GM21447 (cell line): ENCODE data around the gene SMIM15.
"Not testable (repeated sequence)": the region's sequence is repeated elsewhere in the genome, so short reads cannot be mapped to it uniquely, and the experiment has no call there.

Experiments used
- ATAC-seq: cut with Tn5 transposase; IDR thresholded peaks from one replicate; pipeline ENCODE4 v1.9.1; 2021; ENCODE audit not compliant: unreplicated experiment

Gene SMIM15

GRCh38 chr5:61162010-61162831 is at the start of gene SMIM15:
TSS of gene SMIM15 (minus strand) at chr5:61162468. CDS start at chr5:61160171, 2,297 bp downstream.
- ATAC-seq = peak; percentile 97

- ATAC-seq = no peak
Observed at GRCh38 chr5:61207884-61208283, 45.6 kb upstream of the SMIM15 start.

GRCh38 chr5:61205013-61205412 is 42.7 kb upstream of the SMIM15 start:
- no peak for ATAC-seq

- ATAC-seq = no peak
Observed at GRCh38 chr5:61202213-61202612, 39.9 kb upstream of the SMIM15 start.

- no peak for ATAC-seq
Observed at GRCh38 chr5:61200582-61201155, 38.4 kb upstream of the SMIM15 start.

GRCh38 chr5:61198606-61199005 is 36.3 kb upstream of the SMIM15 start:
- no peak for ATAC-seq

- ATAC-seq = not testable (repeated sequence)
Observed at GRCh38 chr5:61187826-61188225, 25.6 kb upstream of the SMIM15 start.

- ATAC-seq = not testable (repeated sequence)
Observed at GRCh38 chr5:61187352-61187751, 25.1 kb upstream of the SMIM15 start.

- no peak for ATAC-seq
Observed at GRCh38 chr5:61186634-61187033, 24.4 kb upstream of the SMIM15 start.

GRCh38 chr5:61184708-61185107 is 22.4 kb upstream of the SMIM15 start:
- no peak for ATAC-seq

- no peak for ATAC-seq
Observed at GRCh38 chr5:61183538-61183937, 21.3 kb upstream of the SMIM15 start.

- no peak for ATAC-seq
Observed at GRCh38 chr5:61182449-61182848, 20.2 kb upstream of the SMIM15 start.

- ATAC-seq = no peak
Observed at GRCh38 chr5:61180886-61181285, 18.6 kb upstream of the SMIM15 start.

- no peak for ATAC-seq
Observed at GRCh38 chr5:61178702-61179101, 16.4 kb upstream of the SMIM15 start.

GRCh38 chr5:61177716-61178115 is 15.4 kb upstream of the SMIM15 start:
- ATAC-seq = peak; percentile 90

GRCh38 chr5:61177070-61177469 is 14.8 kb upstream of the SMIM15 start:
- no peak for ATAC-seq

GRCh38 chr5:61176631-61177030 is 14.4 kb upstream of the SMIM15 start:
- no peak for ATAC-seq

- no peak for ATAC-seq
Observed at GRCh38 chr5:61171479-61171878, 9.2 kb upstream of the SMIM15 start.

GRCh38 chr5:61168951-61169350 is 6.7 kb upstream of the SMIM15 start:
- no peak for ATAC-seq

GRCh38 chr5:61167382-61167781 is 5.1 kb upstream of the SMIM15 start:
- no peak for ATAC-seq

GRCh38 chr5:61163905-61164304 is 1.6 kb upstream of the SMIM15 start:
- ATAC-seq = no peak

GRCh38 chr5:61162832-61163567 is 732 bp upstream of the SMIM15 start:
- ATAC-seq = no peak
